Smooth muscle cell (in vitro differentiated cells): ENCODE measurements around the gene LRRC23. TPM values are rescaled to one million over a fixed set of nuclear protein-coding genes. Genes with fewer than 3 reads are reported as not detected.

ENCODE experiments used
- DNase-seq: peaks from one replicate; lab custom pipeline; 2025; ENCODE audit not compliant: unreplicated experiment; lab: John Stamatoyannopoulos, UW
- H2AFZ ChIP-seq: fragments of 200-600 bp; sonication (generic); 2 replicates; pipeline ENCODE4 v1.6.0; 2016; ENCODE audit warnings: antibody characterized with exemption, low read depth, mild to moderate bottlenecking
- H3F3A ChIP-seq: fragments of 200-600 bp; sonication (generic); 2 replicates; pipeline ENCODE4 v1.6.0; 2017; ENCODE audit warnings: antibody characterized with exemption, low read depth
- H3K27ac ChIP-seq: fragments of 200-600 bp; sonication (generic); 2 replicates; pipeline ENCODE4 v1.5.1; 2016; ENCODE audit warnings: low read depth, mild to moderate bottlenecking
- H3K27me3 ChIP-seq: fragments of 200-600 bp; sonication (generic); 2 replicates; pipeline ENCODE4 v1.6.1; 2016; ENCODE audit warnings: low read depth, mild to moderate bottlenecking
- H3K36me3 ChIP-seq: fragments of 200-600 bp; sonication (generic); 2 replicates; pipeline ENCODE4 v1.5.1; 2016; ENCODE audit warnings: low read depth
- H3K4me1 ChIP-seq: fragments of 200-600 bp; sonication (generic); 2 replicates; pipeline ENCODE4 v1.5.1; 2016; ENCODE audit warnings: low read depth
- H3K4me2 ChIP-seq: fragments of 200-600 bp; sonication (generic); 2 replicates; pipeline ENCODE4 v1.6.0; 2016; ENCODE audit warnings: mild to moderate bottlenecking
- H3K4me3 ChIP-seq: fragments of 200-600 bp; sonication (generic); 2 replicates; pipeline ENCODE4 v1.5.1; 2016; ENCODE audit warnings: mild to moderate bottlenecking
- H3K79me2 ChIP-seq: fragments of 200-600 bp; sonication (generic); 2 replicates; pipeline ENCODE4 v1.6.0; 2016; ENCODE audit warnings: low read depth, mild to moderate bottlenecking
- H3K9ac ChIP-seq: fragments of 200-600 bp; sonication (generic); 2 replicates; pipeline ENCODE4 v1.6.0; 2016; ENCODE audit warnings: low read depth
- H3K9me3 ChIP-seq: fragments of 200-600 bp; sonication (generic); replicated peaks from 2 replicates; pipeline ENCODE4 v1.5.1; 2016; ENCODE audit warnings: low read depth
- H4K20me1 ChIP-seq: fragments of 200-600 bp; sonication (generic); 2 replicates; pipeline ENCODE4 v1.6.0; 2016; ENCODE audit warnings: low read depth
- WGBS: methylation state at CpG from one replicate; pipeline ENCODE4 v1.1.7; 2016; ENCODE audit warnings: low lambda C conversion rate; 5-methylcytosine and 5-hydroxymethylcytosine counted together
- polyA plus RNA-seq: library from polyadenylated mRNA; unstranded; fragments of >200 nt; fragmentation: Nextera tagmentation; extraction: Ambion mirVana; gene quantifications from 2 replicates; pipeline ENCODE4 v1.2.1, GENCODE V29; 2016
- total RNA-seq: library from RNA; depleted of rRNA; stranded (reverse); fragments of >200 nt; gene quantifications from 2 replicates; pipeline ENCODE4 v1.2.3, GENCODE V29; 2014
- TF ChIP-seq, protein P1 (sequence below): fragments of 200-600 bp; sonication (generic); IDR thresholded peaks from 2 replicates; pipeline ENCODE4 v1.5.1; 2017; ENCODE audit warnings: borderline replicate concordance, mild to moderate bottlenecking, antibody characterized with exemption; ENCODE audit not compliant: insufficient read depth, poor library complexity, severe bottlenecking

The LRRC23 gene
- total and polyA plus RNA-seq, 2 experiments from 2014 or later: 14.2 to 19.5 TPM

DNA sequence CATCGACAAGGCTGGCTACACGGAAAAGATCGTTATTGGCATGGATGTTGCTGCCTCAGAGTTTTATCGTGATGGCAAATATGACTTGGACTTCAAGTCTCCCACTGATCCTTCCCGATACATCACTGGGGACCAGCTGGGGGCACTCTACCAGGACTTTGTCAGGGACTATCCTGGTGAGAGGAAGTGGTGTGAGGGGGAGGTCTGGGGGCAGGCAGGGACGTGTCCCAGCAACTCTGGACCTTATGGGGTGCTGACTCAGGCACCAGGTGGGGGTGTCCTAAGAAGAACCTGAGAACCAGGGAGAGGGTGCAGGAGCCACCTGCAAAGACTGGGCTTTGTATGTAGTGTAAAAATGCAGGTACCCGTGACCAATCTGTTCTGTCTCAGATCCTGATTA lies 15.0 kb downstream of the LRRC23 start:
- H3K4me3 ChIP-seq: no peak overlapping the region
- peaks cover 12% of the 10 kb centered on the region for H3F3A ChIP-seq
- no peak overlapping the region for H2AFZ ChIP-seq
- no peak overlapping the region for H3K27ac ChIP-seq
- 92% methylated on average over 7 of the region's 7 CpGs for WGBS
- no peaks in the 10 kb centered on the region for H3K79me2 ChIP-seq
- TF ChIP-seq, protein P1, sequence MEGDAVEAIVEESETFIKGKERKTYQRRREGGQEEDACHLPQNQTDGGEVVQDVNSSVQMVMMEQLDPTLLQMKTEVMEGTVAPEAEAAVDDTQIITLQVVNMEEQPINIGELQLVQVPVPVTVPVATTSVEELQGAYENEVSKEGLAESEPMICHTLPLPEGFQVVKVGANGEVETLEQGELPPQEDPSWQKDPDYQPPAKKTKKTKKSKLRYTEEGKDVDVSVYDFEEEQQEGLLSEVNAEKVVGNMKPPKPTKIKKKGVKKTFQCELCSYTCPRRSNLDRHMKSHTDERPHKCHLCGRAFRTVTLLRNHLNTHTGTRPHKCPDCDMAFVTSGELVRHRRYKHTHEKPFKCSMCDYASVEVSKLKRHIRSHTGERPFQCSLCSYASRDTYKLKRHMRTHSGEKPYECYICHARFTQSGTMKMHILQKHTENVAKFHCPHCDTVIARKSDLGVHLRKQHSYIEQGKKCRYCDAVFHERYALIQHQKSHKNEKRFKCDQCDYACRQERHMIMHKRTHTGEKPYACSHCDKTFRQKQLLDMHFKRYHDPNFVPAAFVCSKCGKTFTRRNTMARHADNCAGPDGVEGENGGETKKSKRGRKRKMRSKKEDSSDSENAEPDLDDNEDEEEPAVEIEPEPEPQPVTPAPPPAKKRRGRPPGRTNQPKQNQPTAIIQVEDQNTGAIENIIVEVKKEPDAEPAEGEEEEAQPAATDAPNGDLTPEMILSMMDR: no peak
- no peak overlapping the region for H3K9ac ChIP-seq
- H3K36me3 ChIP-seq: no peaks in the 10 kb centered on the region
- DNase-seq: no peak
- H3K27me3 ChIP-seq: no peaks in the 10 kb centered on the region
- peaks cover 6% of the 10 kb centered on the region for H3K4me1 ChIP-seq
- H3K4me2 ChIP-seq: no peak overlapping the region
- H4K20me1 ChIP-seq: peaks cover 38% of the 10 kb centered on the region
- no peaks in the 10 kb centered on the region for H3K9me3 ChIP-seq

DNA sequence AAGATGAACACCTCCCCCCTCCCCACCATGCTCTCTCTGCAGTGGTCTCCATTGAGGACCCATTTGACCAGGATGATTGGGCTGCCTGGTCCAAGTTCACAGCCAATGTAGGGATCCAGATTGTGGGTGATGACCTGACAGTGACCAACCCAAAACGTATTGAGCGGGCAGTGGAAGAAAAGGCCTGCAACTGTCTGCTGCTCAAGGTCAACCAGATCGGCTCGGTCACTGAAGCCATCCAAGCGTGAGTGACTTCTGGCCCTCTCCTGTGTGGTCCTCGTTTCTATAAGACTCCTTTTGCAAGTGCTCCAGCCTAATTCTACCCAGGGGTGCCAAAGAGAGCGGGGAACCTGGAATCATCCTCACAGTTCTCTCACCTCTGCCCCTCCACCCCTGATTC lies 16.9 kb downstream of the LRRC23 start:
- DNase-seq: no peak
- no peak overlapping the region for H3K27ac ChIP-seq
- TF ChIP-seq, protein P1: no peak
- 97% methylated on average over 7 of the region's 7 CpGs for WGBS
- H3K9ac ChIP-seq: no peak overlapping the region
- H4K20me1 ChIP-seq: peaks cover 25% of the 10 kb centered on the region
- no peak overlapping the region for H2AFZ ChIP-seq
- H3K36me3 ChIP-seq: no peaks in the 10 kb centered on the region
- H3K79me2 ChIP-seq: no peaks in the 10 kb centered on the region
- no peaks in the 10 kb centered on the region for H3K9me3 ChIP-seq
- H3K4me3 ChIP-seq: no peak overlapping the region
- H3K27me3 ChIP-seq: no peaks in the 10 kb centered on the region
- H3K4me2 ChIP-seq: no peak overlapping the region
- H3K4me1 ChIP-seq: peaks cover 22% of the 10 kb centered on the region
- H3F3A ChIP-seq: peaks cover 12% of the 10 kb centered on the region

DNA sequence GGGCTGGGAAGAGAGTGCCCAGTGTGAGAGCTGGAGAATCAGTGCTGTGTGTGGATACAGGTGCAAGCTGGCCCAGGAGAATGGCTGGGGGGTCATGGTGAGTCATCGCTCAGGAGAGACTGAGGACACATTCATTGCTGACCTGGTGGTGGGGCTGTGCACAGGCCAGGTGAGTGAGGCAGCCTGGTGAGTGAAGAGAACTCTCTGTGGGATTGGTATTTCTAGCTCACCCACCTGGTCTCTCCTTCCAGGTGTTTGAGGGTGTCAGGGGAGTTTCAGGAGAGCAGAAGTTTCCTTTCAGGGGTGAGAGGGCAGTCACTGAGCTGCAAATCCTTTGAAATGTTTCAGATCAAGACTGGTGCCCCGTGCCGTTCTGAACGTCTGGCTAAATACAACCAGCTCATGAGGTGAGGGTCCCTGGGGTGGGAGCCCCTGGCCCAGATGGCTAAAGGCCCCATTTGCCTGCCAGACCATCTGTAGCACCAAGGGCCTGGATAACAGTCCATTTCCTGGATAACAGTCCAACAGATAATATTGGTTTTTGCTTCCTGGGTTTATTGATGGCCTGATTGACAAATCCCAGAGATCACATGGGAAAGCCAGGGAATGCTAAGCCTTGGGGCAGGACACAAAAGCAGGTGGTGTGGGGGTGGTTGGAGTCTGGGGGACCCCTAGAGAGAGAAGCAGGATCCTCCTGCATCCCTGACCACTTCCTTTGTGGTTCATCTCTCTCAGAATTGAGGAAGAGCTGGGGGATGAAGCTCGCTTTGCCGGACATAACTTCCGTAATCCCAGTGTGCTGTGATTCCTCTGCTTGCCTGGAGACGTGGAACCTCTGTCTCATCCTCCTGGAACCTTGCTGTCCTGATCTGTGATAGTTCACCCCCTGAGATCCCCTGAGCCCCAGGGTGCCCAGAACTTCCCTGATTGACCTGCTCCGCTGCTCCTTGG lies 17.6 kb downstream of the LRRC23 start:
- Histone ChIP-seq H3K9ac (no peak overlapping the region), H3K4me2 (no peak overlapping the region), H3K9me3 (no peaks in the 10 kb centered on the region), H3K4me3 (no peak overlapping the region), H3F3A (peaks cover 16% of the 10 kb centered on the region), H3K4me1 (peaks cover 29% of the 10 kb centered on the region), H3K27ac (no peak overlapping the region), H4K20me1 (peaks cover 17% of the 10 kb centered on the region), H3K79me2 (peaks cover 5% of the 10 kb centered on the region), H3K36me3 (no peaks in the 10 kb centered on the region), H3K27me3 (no peaks in the 10 kb centered on the region), H2AFZ (no peak overlapping the region)
- whole genome bisulfite sequencing: 93% methylated on average over 9 of the region's 9 CpGs
- no peak for DNase-seq
- TF ChIP-seq, protein P1: no peak
